DOHH2 (cell line): ENCODE measurements around the gene REL.

Source experiments
- H3F3A ChIP-seq: fragments of 200-600 bp; sonication (generic), shearing (Covaris generic); 2 replicates; pipeline ENCODE4 v1.6.0; 2016; ENCODE audit warnings: antibody characterized with exemption, mild to moderate bottlenecking; ENCODE audit not compliant: control insufficient read depth, insufficient read depth
- H3K27ac ChIP-seq: fragments of 200-600 bp; sonication (generic); 2 replicates; pipeline ENCODE4 v1.5.1; 2014; ENCODE audit warnings: low read depth, mild to moderate bottlenecking, low read length, moderate library complexity
- H3K27me3 ChIP-seq: fragments of 200-600 bp; sonication (generic); 2 replicates; pipeline ENCODE4 v1.6.1; 2014; ENCODE audit warnings: mild to moderate bottlenecking, low read length, mixed read lengths; ENCODE audit not compliant: control insufficient read depth
- H3K36me3 ChIP-seq: fragments of 200-600 bp; sonication (generic); 2 replicates; pipeline ENCODE4 v1.6.1; 2014; ENCODE audit warnings: mild to moderate bottlenecking, low read length, moderate library complexity, mixed read lengths; ENCODE audit not compliant: control insufficient read depth
- H3K4me1 ChIP-seq: fragments of 200-600 bp; sonication (generic); 2 replicates; pipeline ENCODE4 v1.6.1; 2014; ENCODE audit warnings: mild to moderate bottlenecking, low read length, mixed read lengths; ENCODE audit not compliant: control insufficient read depth
- H3K4me2 ChIP-seq: fragments of 200-600 bp; sonication (generic); 2 replicates; pipeline ENCODE4 v1.6.0; 2014; ENCODE audit warnings: mild to moderate bottlenecking, low read length, moderate library complexity
- H3K4me3 ChIP-seq: fragments of 200-600 bp; sonication (generic); 2 replicates; pipeline ENCODE4 v1.5.1; 2014; ENCODE audit warnings: mild to moderate bottlenecking, low read length, mixed read lengths
- H3K79me2 ChIP-seq: fragments of 200-600 bp; sonication (generic); 2 replicates; pipeline ENCODE4 v1.6.1; 2014; ENCODE audit warnings: mild to moderate bottlenecking, low read length, mixed read lengths; ENCODE audit not compliant: control insufficient read depth
- H3K9me2 ChIP-seq: fragments of 200-600 bp; sonication (generic); replicated peaks from 2 replicates; pipeline ENCODE4 v1.6.1; 2014; ENCODE audit warnings: mild to moderate bottlenecking, low read length, mixed read lengths; ENCODE audit not compliant: control insufficient read depth
- H3K9me3 ChIP-seq: fragments of 200-600 bp; sonication (generic); 2 replicates; pipeline ENCODE4 v1.6.1; 2014; ENCODE audit warnings: antibody characterized with exemption, low read length, mixed read lengths; ENCODE audit not compliant: control insufficient read depth, insufficient read depth
- H4K20me1 ChIP-seq: fragments of 200-600 bp; sonication (generic); 2 replicates; pipeline ENCODE4 v1.6.0; 2014; ENCODE audit warnings: low read depth, mild to moderate bottlenecking, antibody characterized with exemption, low read length, moderate library complexity; ENCODE audit not compliant: control insufficient read depth, insufficient read depth
- EZH2phosphoT487 ChIP-seq: fragments of 200-600 bp; sonication (generic); IDR thresholded peaks from 2 replicates; pipeline ENCODE4 v1.6.1; 2017; ENCODE audit warnings: borderline replicate concordance, mild to moderate bottlenecking, antibody characterized with exemption, low read length, moderate library complexity, mixed read lengths
- TF ChIP-seq, protein P1 (sequence below): fragments of 200-600 bp; sonication (generic); IDR thresholded peaks from one replicate; pipeline ENCODE4 v1.5.1; 2014; ENCODE audit warnings: antibody characterized with exemption, mild to moderate bottlenecking, low read depth, low read length; ENCODE audit not compliant: poor library complexity, severe bottlenecking

The REL gene

DNA sequence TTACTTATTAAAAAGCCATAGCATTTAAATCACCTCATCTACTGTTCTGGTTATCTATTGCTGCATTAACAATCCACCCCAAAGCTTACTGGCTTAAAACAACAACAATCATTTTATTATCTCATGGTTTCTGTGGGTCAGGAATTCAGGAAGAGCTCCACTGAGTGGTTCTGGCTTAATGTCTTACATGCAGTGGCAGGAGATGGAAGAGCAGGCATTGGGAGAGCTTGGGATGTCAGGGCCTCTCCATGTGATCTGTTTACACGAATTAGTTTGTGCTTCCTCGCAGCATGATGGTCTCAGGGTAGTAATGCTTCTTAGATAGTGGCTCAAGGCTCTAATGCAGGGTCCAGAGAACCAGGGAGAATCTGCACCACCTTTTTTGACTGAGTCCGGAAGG is 14.4 kb upstream of the REL start:
- peak overlapping the region; percentile 91 for H3K27ac ChIP-seq
- peak overlapping the region; percentile 49 for H3K4me3 ChIP-seq
- H3K9me3 ChIP-seq = peaks cover 13% of the 10 kb centered on the region
- no peak for TF ChIP-seq EZH2phosphoT487
- TF ChIP-seq, protein P1, sequence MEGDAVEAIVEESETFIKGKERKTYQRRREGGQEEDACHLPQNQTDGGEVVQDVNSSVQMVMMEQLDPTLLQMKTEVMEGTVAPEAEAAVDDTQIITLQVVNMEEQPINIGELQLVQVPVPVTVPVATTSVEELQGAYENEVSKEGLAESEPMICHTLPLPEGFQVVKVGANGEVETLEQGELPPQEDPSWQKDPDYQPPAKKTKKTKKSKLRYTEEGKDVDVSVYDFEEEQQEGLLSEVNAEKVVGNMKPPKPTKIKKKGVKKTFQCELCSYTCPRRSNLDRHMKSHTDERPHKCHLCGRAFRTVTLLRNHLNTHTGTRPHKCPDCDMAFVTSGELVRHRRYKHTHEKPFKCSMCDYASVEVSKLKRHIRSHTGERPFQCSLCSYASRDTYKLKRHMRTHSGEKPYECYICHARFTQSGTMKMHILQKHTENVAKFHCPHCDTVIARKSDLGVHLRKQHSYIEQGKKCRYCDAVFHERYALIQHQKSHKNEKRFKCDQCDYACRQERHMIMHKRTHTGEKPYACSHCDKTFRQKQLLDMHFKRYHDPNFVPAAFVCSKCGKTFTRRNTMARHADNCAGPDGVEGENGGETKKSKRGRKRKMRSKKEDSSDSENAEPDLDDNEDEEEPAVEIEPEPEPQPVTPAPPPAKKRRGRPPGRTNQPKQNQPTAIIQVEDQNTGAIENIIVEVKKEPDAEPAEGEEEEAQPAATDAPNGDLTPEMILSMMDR = no peak
- no peaks in the 10 kb centered on the region for H4K20me1 ChIP-seq
- H3K36me3 ChIP-seq = peaks cover 32% of the 10 kb centered on the region
- H3F3A ChIP-seq = peaks cover 35% of the 10 kb centered on the region
- H3K4me2 ChIP-seq = peak overlapping the region; percentile 78
- H3K27me3 ChIP-seq = no peaks in the 10 kb centered on the region
- H3K9me2 ChIP-seq = no peaks in the 10 kb centered on the region
- H3K79me2 ChIP-seq = peaks cover 4% of the 10 kb centered on the region
- peaks cover 85% of the 10 kb centered on the region for H3K4me1 ChIP-seq

DNA sequence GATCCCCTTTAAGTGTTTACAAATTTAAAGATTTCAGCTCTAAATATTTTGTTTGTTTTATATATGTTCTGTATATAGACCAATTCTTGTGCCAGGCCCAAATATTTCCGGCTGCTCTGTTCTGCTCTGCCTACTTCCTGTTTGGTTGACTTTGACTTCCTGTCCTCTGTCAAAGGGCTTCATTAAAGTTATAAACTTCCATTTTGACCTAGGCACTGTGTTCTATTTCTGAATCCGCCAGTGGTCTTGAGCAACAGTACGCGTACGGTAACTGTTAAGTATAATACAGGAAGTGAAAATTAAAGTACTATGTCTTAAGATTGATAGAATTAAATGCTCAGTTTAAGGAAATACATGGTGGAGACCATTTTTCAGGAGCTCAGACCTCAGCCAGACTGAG is 13.5 kb upstream of the REL start:
- H3K4me3 ChIP-seq = peak overlapping the region; percentile 49
- peaks cover 13% of the 10 kb centered on the region for H3K9me3 ChIP-seq
- H3K27ac ChIP-seq = peak overlapping the region; percentile 91
- H3K4me1 ChIP-seq = peaks cover 85% of the 10 kb centered on the region
- H3K4me2 ChIP-seq = peak overlapping the region; percentile 78
- no peak for TF ChIP-seq EZH2phosphoT487
- TF ChIP-seq, protein P1 = no peak
- H3F3A ChIP-seq = peaks cover 39% of the 10 kb centered on the region
- peaks cover 32% of the 10 kb centered on the region for H3K36me3 ChIP-seq
- no peaks in the 10 kb centered on the region for H3K9me2 ChIP-seq
- H4K20me1 ChIP-seq = no peaks in the 10 kb centered on the region
- H3K79me2 ChIP-seq = peaks cover 4% of the 10 kb centered on the region
- no peaks in the 10 kb centered on the region for H3K27me3 ChIP-seq

DNA sequence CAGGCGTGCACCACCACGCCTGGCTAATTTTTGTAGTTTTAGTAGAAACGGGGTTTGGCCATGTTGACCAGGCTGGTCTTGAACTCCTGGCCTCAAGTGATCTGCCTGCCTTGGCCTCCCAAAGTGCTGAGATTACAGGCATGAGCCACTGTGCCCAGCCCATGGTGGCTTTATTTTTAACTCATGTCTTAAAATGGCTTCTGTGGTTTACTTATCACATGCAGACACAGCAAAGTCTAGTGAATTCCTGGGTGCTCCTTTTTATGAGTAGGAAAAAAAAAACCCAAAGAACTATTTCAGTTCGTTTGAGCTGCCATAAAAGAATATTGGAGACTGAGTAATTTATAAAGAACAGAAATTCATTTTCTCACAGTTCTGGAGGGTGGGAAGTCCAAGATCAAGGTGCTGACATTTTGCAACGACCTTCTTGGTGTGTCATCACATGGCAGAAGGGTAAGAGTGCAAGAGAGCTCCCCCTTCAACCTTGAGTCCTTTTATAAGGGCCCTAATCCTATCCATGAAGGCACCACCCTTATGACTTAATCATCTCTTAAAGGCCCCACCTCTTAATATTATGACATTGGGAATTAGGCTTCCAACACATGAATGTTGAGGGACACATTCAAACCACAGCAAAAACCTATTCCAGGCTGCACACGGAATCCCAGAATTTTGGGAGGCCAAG is 12.6 kb upstream of the REL start:
- TF ChIP-seq, protein P1 = no peak
- no peak for TF ChIP-seq EZH2phosphoT487
- Histone ChIP-seq H3K27me3 (no peaks in the 10 kb centered on the region), H3K36me3 (peaks cover 30% of the 10 kb centered on the region), H3K9me3 (peaks cover 13% of the 10 kb centered on the region), H3K4me2 (peak overlapping the region; percentile 78), H3K9me2 (no peaks in the 10 kb centered on the region), H3K27ac (peak overlapping the region; percentile 91), H3K79me2 (peaks cover 4% of the 10 kb centered on the region), H3F3A (peaks cover 39% of the 10 kb centered on the region), H3K4me3 (peak overlapping the region; percentile 49), H3K4me1 (peaks cover 86% of the 10 kb centered on the region), H4K20me1 (no peaks in the 10 kb centered on the region)
